Urinary bladder (tissue), 4 donors: ENCODE data around the gene IL3. TPM values are rescaled to one million over a fixed set of nuclear protein-coding genes. Genes with fewer than 3 reads are reported as not detected.
"Not testable (repeated sequence)": the region's sequence is repeated elsewhere in the genome, so short reads cannot be mapped to it uniquely, and the experiment has no call there.

Source experiments
- DNase-seq: peaks from one replicate; pipeline ENCODE4 v3.0.0-alpha.2; 2015; ENCODE audit errors: extremely low spot score
- H3K27ac ChIP-seq: one replicate; pipeline ENCODE4 v1.5.1; 2013; ENCODE audit warnings: low read depth, mild to moderate bottlenecking, moderate library complexity
- H3K36me3 ChIP-seq: one replicate; pipeline ENCODE4 v1.6.1; 2013; ENCODE audit warnings: mild to moderate bottlenecking, moderate library complexity; ENCODE audit not compliant: insufficient read depth
- H3K4me1 ChIP-seq: one replicate; pipeline ENCODE4 v1.6.1; 2013; ENCODE audit warnings: mild to moderate bottlenecking, moderate library complexity; ENCODE audit not compliant: insufficient read depth
- H3K4me3 ChIP-seq: one replicate; pipeline ENCODE4 v1.5.1; 2013; ENCODE audit warnings: low read depth, low read length
- WGBS: extraction: QIAGEN DNeasy Blood & Tissue Kit; methylation state at CpG from one replicate; pipeline ENCODE4 v1.1.7; 2013; 5-methylcytosine and 5-hydroxymethylcytosine counted together
- polyA plus RNA-seq: library from polyadenylated mRNA; stranded (reverse); fragments of 200-250 nt; gene quantifications from one replicate; pipeline ENCODE4 v1.2.3, GENCODE V29; 2013
- small RNA-seq: library from RNA; depleted of rRNA; stranded (forward); fragments of <200 nt; gene quantifications from one replicate; pipeline ENCODE3, GENCODE V24; 2014
- total RNA-seq: library from RNA; depleted of rRNA; stranded (reverse); fragments of >200 nt; gene quantifications from one replicate; pipeline ENCODE4 v1.2.3, GENCODE V29; 2014
- donor health status: healthy with polysubstance abuse.
- donor health status: healthy.

The IL3 gene
- total and polyA plus RNA-seq, 2 donors = not detected

DNA sequence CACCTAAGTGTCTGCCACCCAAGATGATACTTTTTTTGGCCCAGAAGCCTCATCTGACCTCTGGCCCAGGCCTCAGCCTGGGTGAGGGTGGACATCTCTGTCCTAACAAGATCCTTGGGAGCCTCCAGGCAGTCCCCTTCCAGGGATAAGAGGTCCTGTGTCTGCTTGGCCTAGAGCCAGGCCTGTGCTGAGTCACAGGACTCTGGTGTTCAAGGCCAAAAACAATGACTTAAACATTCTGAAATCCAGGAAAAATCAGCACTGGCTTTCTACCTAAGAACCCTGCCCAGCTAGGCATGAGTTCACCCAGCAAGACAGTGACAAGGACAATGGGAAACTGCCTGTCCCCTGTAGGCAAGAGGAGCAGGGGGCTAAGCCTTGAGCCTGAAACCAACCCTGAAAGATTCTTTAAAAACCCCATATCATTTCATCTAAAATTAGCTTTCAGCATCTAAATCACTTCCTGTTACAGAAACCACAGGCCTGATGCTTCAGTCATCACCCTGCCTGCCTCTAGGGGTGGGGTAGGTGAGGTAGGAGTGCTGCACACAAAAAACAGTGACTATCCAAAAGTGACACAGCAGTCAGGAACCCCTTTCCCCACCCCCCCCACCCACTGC lies 43.0 kb downstream of the IL3 start:
- peak overlapping the region; percentile 65 for H3K27ac ChIP-seq

DNA sequence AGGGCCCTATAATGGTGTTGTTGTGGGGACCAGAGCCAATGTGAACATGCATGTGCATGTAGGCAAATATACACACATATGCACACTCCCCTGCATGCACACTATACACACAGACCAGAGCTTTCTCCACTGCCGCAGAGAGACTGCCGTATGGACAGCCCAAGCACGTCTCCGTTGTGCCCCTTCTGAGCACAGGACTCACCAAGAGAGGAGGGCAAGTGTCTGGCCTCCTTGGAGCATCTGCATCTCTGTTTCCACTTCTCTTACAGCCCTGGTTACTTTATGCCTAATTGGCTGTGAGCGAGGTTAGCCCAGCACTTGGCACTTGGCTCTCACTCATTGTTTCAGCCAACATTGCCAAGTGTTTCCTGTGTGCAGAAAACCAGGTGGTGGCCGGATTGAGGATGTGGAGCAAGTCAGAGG lies 43.5 kb downstream of the IL3 start:
- Histone ChIP-seq H3K4me1 (no peaks in the 10 kb centered on the region), H3K36me3 (no peaks in the 10 kb centered on the region), H3K4me3 (no peak overlapping the region), H3K27ac (no peak overlapping the region)
- 78% methylated on average over 6 of the region's 6 CpGs for WGBS
- no peak for DNase-seq

More for the DNA sequence above, 43.0 kb downstream of the IL3 start:
- H3K4me3 ChIP-seq = no peak overlapping the region
- DNase-seq = no peak
- H3K4me1 ChIP-seq = no peaks in the 10 kb centered on the region
- no peaks in the 10 kb centered on the region for H3K36me3 ChIP-seq

DNA sequence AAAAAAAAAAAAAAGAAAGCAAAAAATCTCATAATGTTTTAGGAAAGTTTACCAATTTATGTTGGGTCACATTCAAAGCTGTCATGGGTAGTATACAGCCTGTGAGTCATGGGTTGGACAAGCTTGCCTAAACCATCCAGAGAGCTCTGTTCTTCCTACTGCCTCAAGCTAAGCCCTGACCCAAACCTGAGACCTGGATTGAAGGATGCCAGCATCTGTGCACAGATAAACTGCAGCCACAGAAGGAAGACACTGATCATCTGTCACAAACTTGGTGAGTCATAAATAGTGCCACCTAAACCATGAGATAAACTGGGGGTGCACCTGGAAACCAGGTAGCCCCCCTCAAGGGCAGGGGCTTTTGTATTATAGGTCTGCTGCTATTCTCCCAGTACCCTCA lies 44.1 kb downstream of the IL3 start:
- no peak for DNase-seq
- no peaks in the 10 kb centered on the region for H3K36me3 ChIP-seq
- no peak overlapping the region for H3K4me3 ChIP-seq
- H3K4me1 ChIP-seq = no peaks in the 10 kb centered on the region
- no peak overlapping the region for H3K27ac ChIP-seq

DNA sequence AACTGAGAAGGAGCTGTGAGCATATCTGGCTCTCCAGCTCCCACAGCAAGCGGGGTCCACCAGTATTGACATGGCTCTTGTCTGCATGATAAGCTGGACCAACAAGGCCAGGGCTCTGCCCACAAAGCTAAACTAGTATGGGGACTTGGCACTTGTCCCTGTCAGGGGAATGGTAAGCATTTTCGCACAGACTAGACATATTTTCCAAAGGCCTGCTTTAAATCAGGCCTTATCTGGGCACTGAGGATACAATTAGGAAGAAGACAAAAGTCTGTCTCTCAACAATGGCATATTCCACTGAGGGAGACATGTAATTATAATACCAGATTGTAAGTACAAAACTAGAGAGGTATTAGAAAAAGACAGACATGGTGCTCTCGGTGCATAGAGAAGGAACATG lies 45.2 kb downstream of the IL3 start:
- H3K36me3 ChIP-seq = no peaks in the 10 kb centered on the region
- DNase-seq = no peak
- 77% methylated on average over 3 of the region's 3 CpGs for WGBS
- no peaks in the 10 kb centered on the region for H3K4me1 ChIP-seq
- H3K27ac ChIP-seq = no peak overlapping the region
- H3K4me3 ChIP-seq = no peak overlapping the region

DNA sequence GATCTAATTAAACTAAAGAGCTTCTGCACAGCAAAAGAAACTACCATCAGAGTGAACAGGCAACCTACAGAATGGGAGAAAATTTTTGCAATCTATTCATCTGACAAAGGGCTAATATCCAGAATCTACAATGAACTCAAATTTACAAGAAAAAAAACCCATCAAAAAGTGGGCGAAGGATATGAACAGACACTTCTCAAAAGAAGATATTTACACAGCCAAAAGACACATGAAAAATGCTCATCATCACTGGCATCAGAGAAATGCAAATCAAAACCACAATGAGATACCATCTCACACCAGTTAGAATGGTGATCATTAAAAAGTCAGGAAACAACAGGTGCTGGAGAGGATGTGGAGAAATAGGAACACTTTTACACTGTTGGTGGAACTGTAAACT lies 48.0 kb downstream of the IL3 start:
- not testable (repeated sequence) for H3K27ac ChIP-seq, DNase-seq, H3K36me3 ChIP-seq, H3K4me3 ChIP-seq, H3K4me1 ChIP-seq
- 96% methylated on average over 1 of the region's 1 CpG for WGBS

DNA sequence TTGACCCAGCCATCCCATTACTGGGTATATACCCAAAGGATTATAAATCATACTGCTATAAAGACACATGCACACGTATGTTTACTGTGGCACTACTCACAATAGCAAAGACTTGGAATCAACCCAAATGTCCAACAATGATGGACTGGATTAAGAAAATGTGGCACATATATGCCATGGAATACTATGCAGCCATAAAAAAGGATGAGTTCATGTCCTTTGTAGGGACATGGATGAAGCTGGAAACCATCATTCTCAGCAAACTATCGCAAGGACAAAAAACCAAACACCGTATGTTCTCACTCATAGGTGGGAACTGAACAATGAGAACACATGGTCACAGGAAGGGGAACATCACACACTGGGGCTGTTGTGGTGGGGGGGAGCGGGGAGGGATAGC lies 48.5 kb downstream of the IL3 start:
- DNase-seq, H3K4me3 ChIP-seq, H3K27ac ChIP-seq, H3K4me1 ChIP-seq, H3K36me3 ChIP-seq: not testable (repeated sequence)
- WGBS = 96% methylated on average over 4 of the region's 4 CpGs

DNA sequence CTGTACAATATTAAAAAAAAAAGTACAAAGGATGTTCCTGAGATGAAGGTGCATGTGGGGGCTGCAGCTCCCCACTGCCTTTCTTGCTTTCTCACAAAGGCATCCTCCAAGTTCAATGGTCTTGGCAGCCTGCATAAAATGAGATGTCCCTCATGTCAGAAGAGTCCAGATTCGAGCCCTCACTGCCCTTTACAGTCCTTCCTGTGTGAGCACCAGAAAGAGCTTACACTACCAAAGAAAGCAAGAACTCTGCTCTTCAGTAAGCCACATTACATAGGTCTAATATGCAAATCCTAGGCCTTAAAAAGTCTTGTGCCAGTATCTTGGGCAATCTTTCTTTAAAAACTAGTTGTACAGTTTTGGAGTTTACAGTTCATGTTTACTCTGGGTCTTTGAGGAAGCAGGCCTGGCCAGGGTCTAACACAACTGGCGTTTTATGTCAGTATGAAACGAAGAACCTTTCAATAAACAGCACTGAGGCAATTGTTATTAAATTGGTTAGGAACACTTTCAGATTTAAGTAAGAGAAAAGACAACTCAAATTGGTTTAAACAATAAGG lies 49.1 kb downstream of the IL3 start:
- Histone ChIP-seq H3K36me3 (no peaks in the 10 kb centered on the region), H3K4me3 (no peak overlapping the region), H3K4me1 (no peaks in the 10 kb centered on the region), H3K27ac (no peak overlapping the region)
- 70% methylated on average over 3 of the region's 3 CpGs for WGBS
- DNase-seq = no peak

DNA sequence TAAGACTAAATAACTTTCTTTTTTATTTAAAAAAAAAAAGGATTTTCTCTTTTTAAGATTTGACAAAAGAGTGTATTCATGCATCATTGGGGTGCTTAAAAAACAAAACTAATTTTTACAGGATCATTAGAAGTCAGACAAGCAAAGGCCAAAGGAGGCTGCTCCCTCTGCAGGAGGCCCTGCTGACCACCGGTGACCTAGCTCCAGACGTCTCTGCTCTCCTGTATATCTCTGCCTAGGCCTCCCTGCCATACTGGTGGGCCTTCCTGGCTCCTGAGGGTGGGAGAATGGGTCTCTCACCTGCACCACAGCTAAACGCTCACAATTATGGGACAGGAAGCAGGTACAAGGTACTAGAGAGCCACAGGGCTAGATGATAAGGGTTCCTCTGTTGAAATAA lies 49.7 kb downstream of the IL3 start:
- WGBS = 65% methylated on average over 3 of the region's 3 CpGs
- DNase-seq = no peak
- H3K4me1 ChIP-seq = no peaks in the 10 kb centered on the region

DNA sequence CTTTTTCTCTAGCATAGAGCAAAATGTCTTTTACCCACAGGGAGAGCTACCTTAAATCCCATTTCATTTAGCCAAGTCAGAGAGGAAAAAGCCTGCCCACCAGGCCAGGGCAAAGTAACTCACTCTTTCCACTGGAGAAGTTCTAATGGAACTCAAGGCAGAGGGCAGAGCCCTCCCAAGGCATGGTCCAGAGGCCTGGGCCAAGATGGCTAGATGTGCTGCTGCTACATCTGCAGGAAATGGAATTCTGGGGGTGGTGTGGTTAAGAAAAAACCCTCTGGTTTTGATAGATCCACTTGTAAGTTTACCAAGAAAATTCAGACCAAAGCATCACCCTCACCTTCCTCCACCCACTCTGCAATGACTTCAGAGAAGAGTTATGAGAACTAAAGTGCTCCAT lies 50.5 kb downstream of the IL3 start:
- Histone ChIP-seq H3K4me1 (no peaks in the 10 kb centered on the region), H3K4me3 (no peak overlapping the region), H3K36me3 (no peaks in the 10 kb centered on the region), H3K27ac (no peak overlapping the region)
- DNase-seq = no peak

More for the DNA sequence above, 49.7 kb downstream of the IL3 start:
- Histone ChIP-seq H3K36me3 (no peaks in the 10 kb centered on the region), H3K4me3 (no peak overlapping the region), H3K27ac (no peak overlapping the region)

DNA sequence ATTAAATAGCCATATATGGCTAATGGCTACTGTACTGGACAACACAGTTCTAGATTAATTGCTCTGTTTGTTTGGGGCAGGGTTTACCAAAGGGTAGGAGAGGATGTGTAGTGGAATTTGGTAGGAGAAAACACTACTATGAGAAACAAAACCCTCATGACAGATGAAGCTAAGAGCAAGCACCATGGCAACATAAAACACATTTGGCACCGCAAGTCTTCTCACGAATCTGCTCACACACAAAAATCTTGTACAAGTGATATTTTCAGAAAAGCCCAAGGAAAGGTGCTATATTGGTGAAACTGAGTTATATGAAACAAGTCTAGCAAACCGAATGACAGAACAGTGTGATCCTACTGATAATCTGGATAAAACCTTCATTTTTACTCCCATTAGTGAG lies 51.7 kb downstream of the IL3 start:
- H3K4me3 ChIP-seq = no peak overlapping the region
- H3K4me1 ChIP-seq = no peaks in the 10 kb centered on the region
- WGBS = 86% methylated on average over 3 of the region's 3 CpGs
- H3K36me3 ChIP-seq = no peaks in the 10 kb centered on the region
- no peak for DNase-seq
- H3K27ac ChIP-seq = no peak overlapping the region

Small RNA genes lying within 50 kb of the gene (small RNA-seq; reads per million reads assigned to genes)
- not detected for gene RF00285

Other genes starting within 250 kb of the IL3 start
- not detected for gene MEIKIN, start 115.0 kb upstream of the IL3 start, total RNA-seq
- gene MEIKIN, start 115.0 kb upstream of the IL3 start, polyA plus RNA-seq = not detected
- 2.3 TPM for gene ACSL6, start 49.0 kb upstream of the IL3 start, total RNA-seq
- 0.42 TPM for gene ACSL6, start 49.0 kb upstream of the IL3 start, polyA plus RNA-seq
- gene CSF2, start 13.1 kb downstream of the IL3 start, total RNA-seq = not detected
- gene CSF2, start 13.1 kb downstream of the IL3 start, polyA plus RNA-seq = not detected
- 102 TPM for gene P4HA2, start 167.2 kb downstream of the IL3 start, total RNA-seq
- 44.2 TPM for gene P4HA2, start 167.2 kb downstream of the IL3 start, polyA plus RNA-seq
- 17.4 TPM for gene PDLIM4, start 197.0 kb downstream of the IL3 start, total RNA-seq
- 114 TPM for gene PDLIM4, start 197.0 kb downstream of the IL3 start, polyA plus RNA-seq
- gene SLC22A4, start 233.7 kb downstream of the IL3 start, total RNA-seq = 2.2 TPM
- 1.5 TPM for gene SLC22A4, start 233.7 kb downstream of the IL3 start, polyA plus RNA-seq